Stomach (tissue), 9 donors: ENCODE results near the gene HNRNPC. TPM values are rescaled to one million over a fixed set of nuclear protein-coding genes. Genes with fewer than 3 reads are reported as not detected.

Experiments
- DNase-seq, 2 donors: peaks; one replicate each; pipeline versions ENCODE4 v3.0.0 to v3.0.0-alpha.2; 2013 to 2019
- H3K27ac ChIP-seq, 5 donors: fragments of 200-600 bp in 4 of 5; sonication (generic) in 4 of 5; one replicate each; pipeline ENCODE4 v1.5.1; 2013 to 2019; ENCODE audit warnings: mild to moderate bottlenecking in 1 of 5, moderate library complexity in 1 of 5
- H3K27me3 ChIP-seq, 3 donors: fragments of 200-600 bp; sonication (generic); one replicate each; pipeline ENCODE4 v1.5.1; 2017 to 2019; ENCODE audit warnings: mixed run types in 1 of 3
- H3K36me3 ChIP-seq, 4 donors: fragments of 200-600 bp; sonication (generic); 1 replicate in 3 of 4; 2 replicates in 1 of 4; pipeline ENCODE4 v1.5.1; 2016 to 2019
- H3K4me1 ChIP-seq, 4 donors: fragments of 200-600 bp; sonication (generic); one replicate each; pipeline ENCODE4 v1.5.1; 2016 to 2019
- H3K4me3 ChIP-seq, 4 donors: fragments of 200-600 bp; sonication (generic) in 3 of 4; one replicate each; pipeline ENCODE4 v1.5.1; 2016 to 2019; ENCODE audit warnings: mild to moderate bottlenecking in 1 of 4
- H3K9me3 ChIP-seq, 4 donors: fragments of 200-600 bp; sonication (generic); one replicate each; pipeline ENCODE4 v1.5.1; 2016 to 2019
- EP300 ChIP-seq: sonication (generic); formaldehyde crosslinking; IDR thresholded peaks from one replicate; pipeline ENCODE4 v1.6.1; 2017; ENCODE audit warnings: antibody characterized with exemption
- POLR2A ChIP-seq, 4 donors: fragments of 450-650 bp; IDR thresholded peaks; one replicate each; pipeline ENCODE4 v1.6.1; 2016; ENCODE audit warnings: antibody characterized with exemption in 4 of 4, control low read depth in 2 of 4, mild to moderate bottlenecking in 1 of 4, moderate library complexity in 1 of 4
- POLR2AphosphoS5 ChIP-seq, 3 donors: sonication (generic); formaldehyde crosslinking; IDR thresholded peaks; one replicate each; pipeline ENCODE4 v1.6.1; 2016; ENCODE audit warnings: antibody characterized with exemption in 3 of 3
- WGBS, 5 donors: extraction: QIAGEN DNeasy Blood & Tissue Kit in 3 of 5; methylation state at CpG; one replicate each; pipeline versions ENCODE4 v1.1.5 to v1.1.7; 2013 to 2018; 5-methylcytosine and 5-hydroxymethylcytosine counted together
- intact Hi-C: fragments of 100-400 bp; cut with DNase I; formaldehyde crosslinking; loops from one replicate; pipeline ENCODE4 v1.15.1; 2023; ENCODE audit warnings: low total_unique reads
- polyA plus RNA-seq, 3 donors: library from polyadenylated mRNA; stranded (reverse); fragments of 200-250 nt; gene quantifications; one replicate each; pipeline ENCODE4 v1.2.3, GENCODE V29; 2013
- total RNA-seq, 5 donors: library from RNA; depleted of rRNA; stranded (reverse); fragments of >200 nt; gene quantifications; one replicate each; pipeline versions ENCODE4 v1.1.0 to v1.2.3, GENCODE V29; 2014 to 2016
- TF ChIP-seq, protein P1 (sequence below), 7 experiments: fragments of 450-650 bp in 4 of 7; fragments of 200-600 bp in 3 of 7; sonication (generic) in 3 of 7; IDR thresholded peaks; one replicate each; pipeline ENCODE4 v1.5.1; 2016 to 2019; ENCODE audit warnings: antibody characterized with exemption in 7 of 7, control low read depth in 2 of 7, mild to moderate bottlenecking in 1 of 7
- donor health status: healthy with polysubstance abuse.
- donor health status: Bipolar disorder and iron deficiency.
- donor health status: healthy.

Gene HNRNPC
- total and polyA plus RNA-seq, 8 donors: 110 to 516 (median 398) TPM

DNA sequence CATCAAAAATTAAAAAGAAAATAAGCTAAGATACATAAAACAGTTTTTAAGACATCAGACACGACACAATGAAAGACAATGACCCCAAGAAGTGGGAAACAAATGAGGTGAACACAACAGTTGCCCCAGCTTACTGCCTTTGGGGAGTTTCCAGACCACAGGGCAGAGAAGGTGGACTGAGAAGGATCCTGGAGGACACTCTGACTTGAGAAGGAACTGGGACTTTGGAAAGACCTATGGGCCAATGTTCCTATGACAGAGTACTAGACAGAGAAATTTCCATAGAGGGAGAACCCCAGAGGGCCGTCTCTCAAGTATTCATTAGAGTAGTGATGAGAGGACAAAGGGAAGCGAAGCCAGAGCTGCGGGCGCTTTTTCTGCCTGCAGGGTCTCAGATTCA is 107.2 kb downstream of the HNRNPC start:
- H3K4me1 ChIP-seq: no peaks in the 10 kb centered on the region
- no peak overlapping the region for H3K4me3 ChIP-seq
- H3K9me3 ChIP-seq: no peaks in the 10 kb centered on the region
- no peak overlapping the region for H3K27ac ChIP-seq
- H3K27me3 ChIP-seq: no peaks in the 10 kb centered on the region
- intact Hi-C loops: no loop called here
- H3K36me3 ChIP-seq: no peaks in the 10 kb centered on the region
- TF ChIP-seq POLR2AphosphoS5 (IDR thresholded peaks at IDR 0.05): no peak
- TF ChIP-seq, protein P1, sequence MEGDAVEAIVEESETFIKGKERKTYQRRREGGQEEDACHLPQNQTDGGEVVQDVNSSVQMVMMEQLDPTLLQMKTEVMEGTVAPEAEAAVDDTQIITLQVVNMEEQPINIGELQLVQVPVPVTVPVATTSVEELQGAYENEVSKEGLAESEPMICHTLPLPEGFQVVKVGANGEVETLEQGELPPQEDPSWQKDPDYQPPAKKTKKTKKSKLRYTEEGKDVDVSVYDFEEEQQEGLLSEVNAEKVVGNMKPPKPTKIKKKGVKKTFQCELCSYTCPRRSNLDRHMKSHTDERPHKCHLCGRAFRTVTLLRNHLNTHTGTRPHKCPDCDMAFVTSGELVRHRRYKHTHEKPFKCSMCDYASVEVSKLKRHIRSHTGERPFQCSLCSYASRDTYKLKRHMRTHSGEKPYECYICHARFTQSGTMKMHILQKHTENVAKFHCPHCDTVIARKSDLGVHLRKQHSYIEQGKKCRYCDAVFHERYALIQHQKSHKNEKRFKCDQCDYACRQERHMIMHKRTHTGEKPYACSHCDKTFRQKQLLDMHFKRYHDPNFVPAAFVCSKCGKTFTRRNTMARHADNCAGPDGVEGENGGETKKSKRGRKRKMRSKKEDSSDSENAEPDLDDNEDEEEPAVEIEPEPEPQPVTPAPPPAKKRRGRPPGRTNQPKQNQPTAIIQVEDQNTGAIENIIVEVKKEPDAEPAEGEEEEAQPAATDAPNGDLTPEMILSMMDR (IDR thresholded peaks at IDR 0.05): no peak
- no peak for TF ChIP-seq POLR2A (IDR thresholded peaks at IDR 0.05)
- TF ChIP-seq EP300: no peak
- WGBS, 5 donors: 70 to 80% (median 74%) methylated on average over 5 of the region's 5 CpGs
- DNase-seq: no peak

DNA sequence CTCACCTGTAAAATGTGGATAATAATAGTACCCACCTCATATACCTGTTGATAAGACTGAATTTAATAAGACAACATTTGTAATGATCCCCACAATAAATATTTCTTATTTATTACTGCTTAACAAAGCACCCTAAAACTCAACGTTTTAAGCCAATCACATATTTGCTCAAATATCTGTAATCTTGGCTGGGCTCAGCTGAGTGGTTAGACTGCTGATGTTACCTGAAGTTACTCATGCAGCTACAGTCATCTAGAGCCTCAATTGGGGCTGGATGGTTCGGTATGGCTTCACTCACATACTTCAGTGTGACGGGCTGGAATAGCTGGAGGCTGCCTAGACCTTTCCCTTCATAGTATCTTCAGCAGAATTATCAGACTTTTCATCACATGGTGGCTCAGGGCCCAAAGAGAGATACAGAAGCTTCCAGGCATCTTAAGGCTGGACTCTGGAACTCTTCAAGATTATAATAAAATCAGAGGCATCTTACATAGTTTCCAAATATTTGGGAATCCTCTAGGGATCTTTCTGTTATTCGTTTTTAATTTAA is 109.1 kb downstream of the HNRNPC start:
- no peak overlapping the region for H3K27ac ChIP-seq
- 76 to 82% (median 78%) methylated on average over 4 of the region's 4 CpGs for WGBS, 5 donors
- no peak overlapping the region for H3K4me3 ChIP-seq
- no peaks in the 10 kb centered on the region for H3K4me1 ChIP-seq
- TF ChIP-seq, protein P1 (IDR thresholded peaks at IDR 0.05): no peak
- no peak for TF ChIP-seq POLR2AphosphoS5 (IDR thresholded peaks at IDR 0.05)
- TF ChIP-seq POLR2A (IDR thresholded peaks at IDR 0.05): no peak
- TF ChIP-seq EP300: no peak
- no peaks in the 10 kb centered on the region for H3K9me3 ChIP-seq
- intact Hi-C loops: no loop called here
- DNase-seq: no peak
- H3K27me3 ChIP-seq: peaks cover 0 to 6% (median 0%) of the 10 kb centered on the region in 3 donors
- no peaks in the 10 kb centered on the region for H3K36me3 ChIP-seq

Other genes with a start within 250 kb of the HNRNPC start
- gene NDRG2, start 244.4 kb downstream of the HNRNPC start, total RNA-seq: 100 to 1,000 TPM in 3 of 5 donors, 10 to 100 TPM in 2; 61.3 to 418 (median 115) TPM
- 100 to 1,000 TPM in 1 of 3 donors, 10 to 100 TPM in 2; 92.1 to 194 (median 99.1) TPM for gene NDRG2, start 244.4 kb downstream of the HNRNPC start, polyA plus RNA-seq
- gene TPPP2, start 239.2 kb downstream of the HNRNPC start, total RNA-seq: not detected
- under 1 TPM in 1 of 3 donors, not detected in 2; 0.62 TPM for gene TPPP2, start 239.2 kb downstream of the HNRNPC start, polyA plus RNA-seq
- gene RNASE13, start 234.6 kb downstream of the HNRNPC start, total RNA-seq: under 1 TPM in 1 of 5 donors, not detected in 4; 0.18 TPM
- gene RNASE13, start 234.6 kb downstream of the HNRNPC start, polyA plus RNA-seq: not detected
- 1 to 10 TPM in 1 of 5 donors, not detected in 4; 2.6 TPM for gene RNASE7, start 227.1 kb downstream of the HNRNPC start, total RNA-seq
- gene RNASE7, start 227.1 kb downstream of the HNRNPC start, polyA plus RNA-seq: under 1 TPM in 1 of 3 donors, not detected in 2; 0.58 TPM
- not detected for gene RNASE8, start 211.6 kb downstream of the HNRNPC start, total RNA-seq
- not detected for gene RNASE8, start 211.6 kb downstream of the HNRNPC start, polyA plus RNA-seq
- 100 to 1,000 TPM in 1 of 5 donors, 10 to 100 TPM in 4; 31.9 to 171 (median 36.7) TPM for gene ARHGEF40, start 199.1 kb downstream of the HNRNPC start, total RNA-seq
- 10 to 100 TPM; 11.0 to 18.9 (median 18.5) TPM for gene ARHGEF40, start 199.1 kb downstream of the HNRNPC start, polyA plus RNA-seq
- gene ZNF219, start 170.8 kb downstream of the HNRNPC start, total RNA-seq: 100 to 1,000 TPM in 1 of 5 donors, 10 to 100 TPM in 4; 11.4 to 240 (median 27.8) TPM
- 10 to 100 TPM; 15.4 to 28.4 (median 22.6) TPM for gene ZNF219, start 170.8 kb downstream of the HNRNPC start, polyA plus RNA-seq
- 1 to 10 TPM in 2 of 5 donors, under 1 TPM in 1, not detected in 2; 0.43 to 8.1 (median 1.1) TPM for gene TMEM253, start 168.4 kb downstream of the HNRNPC start, total RNA-seq
- gene TMEM253, start 168.4 kb downstream of the HNRNPC start, polyA plus RNA-seq: 1 to 10 TPM in 2 of 3 donors, under 1 TPM in 1; 0.56 to 1.7 (median 1.1) TPM
- under 1 TPM in 1 of 5 donors, not detected in 4; under 0.01 TPM for gene OR5AU1, start 113.4 kb downstream of the HNRNPC start, total RNA-seq
- gene OR5AU1, start 113.4 kb downstream of the HNRNPC start, polyA plus RNA-seq: not detected
- under 1 TPM in 2 of 5 donors, not detected in 3; 0.29 to 0.58 TPM for gene RPGRIP1, start 10.6 kb upstream of the HNRNPC start, total RNA-seq
- gene RPGRIP1, start 10.6 kb upstream of the HNRNPC start, polyA plus RNA-seq: under 1 TPM in 2 of 3 donors, not detected in 1; 0.19 to 0.28 TPM
- 10 to 100 TPM; 14.2 to 76.2 (median 27.4) TPM for gene SUPT16H, start 114.6 kb upstream of the HNRNPC start, total RNA-seq
- 10 to 100 TPM; 34.1 to 39.7 (median 35.1) TPM for gene SUPT16H, start 114.6 kb upstream of the HNRNPC start, polyA plus RNA-seq
- gene CHD8, start 186.7 kb upstream of the HNRNPC start, total RNA-seq: 100 to 1,000 TPM in 1 of 5 donors, 10 to 100 TPM in 4; 28.0 to 117 (median 62.8) TPM
- gene CHD8, start 186.7 kb upstream of the HNRNPC start, polyA plus RNA-seq: 10 to 100 TPM; 13.6 to 25.7 (median 16.0) TPM
- gene RAB2B, start 207.5 kb upstream of the HNRNPC start, total RNA-seq: 10 to 100 TPM; 11.3 to 38.6 (median 32.1) TPM
- 10 to 100 TPM in 1 of 3 donors, 1 to 10 TPM in 2; 6.1 to 14.9 (median 7.0) TPM for gene RAB2B, start 207.5 kb upstream of the HNRNPC start, polyA plus RNA-seq
- gene TOX4, start 207.8 kb upstream of the HNRNPC start, total RNA-seq: 100 to 1,000 TPM in 1 of 5 donors, 10 to 100 TPM in 3, 1 to 10 TPM in 1; 8.4 to 102 (median 55.4) TPM
- 10 to 100 TPM; 17.5 to 29.9 (median 18.7) TPM for gene TOX4, start 207.8 kb upstream of the HNRNPC start, polyA plus RNA-seq
- 10 to 100 TPM; 18.7 to 84.3 (median 63.8) TPM for gene METTL3, start 241.9 kb upstream of the HNRNPC start, total RNA-seq
- 10 to 100 TPM in 2 of 3 donors, 1 to 10 TPM in 1; 8.6 to 44.6 (median 20.7) TPM for gene METTL3, start 241.9 kb upstream of the HNRNPC start, polyA plus RNA-seq